HG02852 (cell line): ENCODE results near the gene TSPAN18.

Experiments
- ATAC-seq: cut with Tn5 transposase; IDR thresholded peaks from one replicate; pipeline ENCODE4 v1.9.1; 2021; ENCODE audit warnings: mild to moderate bottlenecking, moderate library complexity; ENCODE audit not compliant: unreplicated experiment

Gene TSPAN18

GRCh38 chr11:44969651-44970252 is 243.0 kb downstream of the TSPAN18 start:
- ATAC-seq, result no peak

- ATAC-seq, result no peak
These were observed 243.5 kb downstream of the TSPAN18 start for GRCh38 chr11:44970293-44970692.

GRCh38 chr11:44971185-44971584 is 244.4 kb downstream of the TSPAN18 start:
- ATAC-seq, result no peak

- no peak for ATAC-seq
These were observed 246.1 kb downstream of the TSPAN18 start for GRCh38 chr11:44972746-44973435.

- ATAC-seq, result no peak
These were observed 247.1 kb downstream of the TSPAN18 start for GRCh38 chr11:44973632-44974401.

GRCh38 chr11:44974402-44975000 is 247.7 kb downstream of the TSPAN18 start:
- ATAC-seq, result no peak

- ATAC-seq, result no peak
These were observed 249.8 kb downstream of the TSPAN18 start for GRCh38 chr11:44976576-44976975.

GRCh38 chr11:44977493-44977984 is 250.8 kb downstream of the TSPAN18 start:
- no peak for ATAC-seq

- no peak for ATAC-seq
These were observed 251.7 kb downstream of the TSPAN18 start for GRCh38 chr11:44978274-44978960.

GRCh38 chr11:44978961-44979331 is 252.2 kb downstream of the TSPAN18 start:
- no peak for ATAC-seq

- ATAC-seq, result no peak
These were observed 253.0 kb downstream of the TSPAN18 start for GRCh38 chr11:44979543-44980399.

GRCh38 chr11:44980533-44981427 is 254.0 kb downstream of the TSPAN18 start:
- no peak for ATAC-seq
